ENCODE data around the gene PRAMEF11.
"Not testable (repeated sequence)": the region's sequence is repeated elsewhere in the genome, so short reads cannot be mapped to it uniquely, and the experiment has no call there.

PRAMEF11 gene

DNA sequence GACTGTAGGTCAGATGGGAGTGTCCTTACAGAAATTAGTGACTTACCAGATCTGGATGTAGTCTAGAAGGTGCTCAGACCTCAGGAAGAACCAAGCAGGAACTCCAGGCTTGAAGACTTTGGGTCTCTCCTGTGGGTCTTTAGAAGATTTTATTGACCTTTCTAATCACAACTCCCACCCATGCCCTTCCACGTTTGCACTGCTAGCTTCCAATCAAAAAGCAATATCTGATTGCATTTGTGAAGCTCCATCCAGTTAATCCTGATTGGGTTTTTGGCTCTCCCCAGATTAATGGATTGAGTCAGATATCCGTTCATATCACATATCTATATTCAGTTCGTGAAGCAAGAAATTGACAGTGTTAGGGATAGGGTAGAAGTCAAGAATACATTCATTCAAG is at the start of gene PRAMEF11:
Gene PRAMEF11, minus strand, starts transcription at position 101 of the 400 bp plus-strand sequence. CDS start 2,621 bp downstream, outside the sequence.
- POLR2A ChIA-PET; CTCF ChIA-PET; DNase-seq (ENCODE audit: extremely low spot score): not testable (repeated sequence)

DNA sequence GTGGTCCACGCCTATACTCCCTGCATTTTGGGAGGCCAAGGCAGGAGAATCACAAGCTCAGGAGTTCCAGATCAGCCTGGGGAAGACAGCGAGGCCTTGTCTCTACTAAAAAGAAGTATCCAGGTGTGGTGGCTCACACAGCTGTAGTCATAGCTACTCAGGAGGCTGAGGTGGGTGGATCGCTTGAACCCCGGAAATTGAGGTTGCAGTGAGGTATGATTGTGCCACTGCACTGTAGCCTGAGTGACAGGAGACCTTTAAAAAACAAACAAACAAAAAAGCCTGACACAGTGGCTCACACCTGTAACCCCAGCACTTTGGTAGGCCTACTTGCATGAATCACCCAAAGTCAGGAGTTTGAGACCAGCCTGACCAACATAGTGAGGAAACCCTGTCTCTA is 47.2 kb upstream of the PRAMEF11 start:
- DNase-seq (ENCODE audit: extremely low spot score); CTCF ChIA-PET; POLR2A ChIA-PET: not testable (repeated sequence)

- DNase-seq (ENCODE audit: extremely low spot score); POLR2A ChIA-PET; CTCF ChIA-PET: not testable (repeated sequence)
Observed at GRCh38 chr1:12863131-12863880, 32.1 kb upstream of the PRAMEF11 start.

DNA sequence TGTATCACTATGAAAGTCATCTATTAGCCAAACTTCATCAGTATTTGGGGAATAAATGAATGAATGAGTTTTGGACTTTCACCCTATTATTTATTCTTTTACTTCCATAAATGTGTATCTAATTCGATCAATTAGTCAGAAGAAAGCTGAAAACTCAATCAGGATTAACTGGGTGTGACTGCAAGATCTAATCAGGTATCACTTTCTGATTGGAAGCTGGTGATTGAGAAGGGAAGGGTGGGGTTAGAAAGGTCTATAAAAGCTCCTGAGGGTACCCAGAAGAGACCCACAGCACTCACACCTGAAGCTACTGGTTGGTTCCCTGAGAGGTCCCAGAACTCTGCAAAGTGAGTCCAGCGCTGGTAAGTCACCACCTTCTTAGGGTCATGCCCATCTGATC is 25.6 kb upstream of the PRAMEF11 start, which contains the start of gene PRAMEF2:
Gene PRAMEF2, plus strand, starts transcription at position 301 of the 400 bp plus-strand sequence. CDS start 1,924 bp downstream, outside the sequence.
- POLR2A ChIA-PET; DNase-seq (ENCODE audit: extremely low spot score); CTCF ChIA-PET: not testable (repeated sequence)

DNA sequence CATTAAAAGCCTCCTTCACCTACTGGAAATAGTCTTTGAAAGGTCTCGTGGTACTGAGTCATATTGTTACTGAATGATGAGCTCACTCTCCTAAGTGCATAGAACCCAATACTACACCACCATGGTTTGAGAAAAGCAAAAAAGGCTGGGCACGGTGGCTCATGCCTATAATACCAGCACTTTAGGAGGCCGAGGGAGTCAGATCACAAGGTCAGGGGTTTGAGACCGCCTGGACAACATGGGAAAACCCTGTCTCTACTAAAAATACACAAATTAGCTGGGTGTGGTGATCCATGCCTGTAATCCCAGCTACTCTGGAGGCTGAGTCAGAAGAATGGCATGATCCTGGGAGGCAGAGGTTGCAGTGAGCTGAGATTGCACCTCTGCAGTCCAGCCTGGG is 20.6 kb upstream of the PRAMEF11 start:
- ChIA-PET POLR2A (no interaction called here), CTCF (no interaction called here)
- DNase-seq (ENCODE audit: extremely low spot score), result no peak
- no peak for TF ChIP-seq HDGF (IDR thresholded peaks at IDR 0.05; ENCODE audit: borderline replicate concordance)
- no peak for TF ChIP-seq ELF4 (IDR thresholded peaks at IDR 0.05)
- TF ChIP-seq SP1 (IDR thresholded peaks at IDR 0.05), result no peak
- no peak for TF ChIP-seq ZNF384 (IDR thresholded peaks at IDR 0.05)
- no peak for TF ChIP-seq TARDBP (IDR thresholded peaks at IDR 0.05)
- no peak for TF ChIP-seq CTBP1 (IDR thresholded peaks at IDR 0.05; ENCODE audit: borderline replicate concordance)
- no peak for TF ChIP-seq FOXM1 (IDR thresholded peaks at IDR 0.05; ENCODE audit: borderline replicate concordance)
- no peak for TF ChIP-seq FOXK2 (IDR thresholded peaks at IDR 0.05)
- no peak for TF ChIP-seq FOXA1 (IDR thresholded peaks at IDR 0.05)
- TF ChIP-seq LEF1 (IDR thresholded peaks at IDR 0.05; ENCODE audit: borderline replicate concordance), result no peak
- TF ChIP-seq, protein P1, sequence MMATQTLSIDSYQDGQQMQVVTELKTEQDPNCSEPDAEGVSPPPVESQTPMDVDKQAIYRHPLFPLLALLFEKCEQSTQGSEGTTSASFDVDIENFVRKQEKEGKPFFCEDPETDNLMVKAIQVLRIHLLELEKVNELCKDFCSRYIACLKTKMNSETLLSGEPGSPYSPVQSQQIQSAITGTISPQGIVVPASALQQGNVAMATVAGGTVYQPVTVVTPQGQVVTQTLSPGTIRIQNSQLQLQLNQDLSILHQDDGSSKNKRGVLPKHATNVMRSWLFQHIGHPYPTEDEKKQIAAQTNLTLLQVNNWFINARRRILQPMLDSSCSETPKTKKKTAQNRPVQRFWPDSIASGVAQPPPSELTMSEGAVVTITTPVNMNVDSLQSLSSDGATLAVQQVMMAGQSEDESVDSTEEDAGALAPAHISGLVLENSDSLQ (IDR thresholded peaks at IDR 0.05), result no peak
- TF ChIP-seq SUZ12 (IDR thresholded peaks at IDR 0.05), result no peak
- TF ChIP-seq ARNT (IDR thresholded peaks at IDR 0.05), result no peak
- no peak for TF ChIP-seq BHLHE40 (IDR thresholded peaks at IDR 0.05; ENCODE audit: borderline replicate concordance)
- no peak for TF ChIP-seq NFRKB (IDR thresholded peaks at IDR 0.05)
- no peak for TF ChIP-seq L3MBTL2 (conservative IDR thresholded peaks at IDR 0.05)

GRCh38 chr1:12848620-12849019 is 17.4 kb upstream of the PRAMEF11 start, which contains the start of gene HNRNPCL1:
TSS of gene HNRNPCL1 (minus strand) at chr1:12848720. CDS start at chr1:12848289, 431 bp downstream.
- DNase-seq (ENCODE audit: extremely low spot score); POLR2A ChIA-PET: not testable (repeated sequence)
- CTCF ChIA-PET, result interaction anchor here (0.6 kb wide), 1 partner anchor 190 kb away, joined by 4 read pairs; no protein-coding TSS in a partner anchor

DNA sequence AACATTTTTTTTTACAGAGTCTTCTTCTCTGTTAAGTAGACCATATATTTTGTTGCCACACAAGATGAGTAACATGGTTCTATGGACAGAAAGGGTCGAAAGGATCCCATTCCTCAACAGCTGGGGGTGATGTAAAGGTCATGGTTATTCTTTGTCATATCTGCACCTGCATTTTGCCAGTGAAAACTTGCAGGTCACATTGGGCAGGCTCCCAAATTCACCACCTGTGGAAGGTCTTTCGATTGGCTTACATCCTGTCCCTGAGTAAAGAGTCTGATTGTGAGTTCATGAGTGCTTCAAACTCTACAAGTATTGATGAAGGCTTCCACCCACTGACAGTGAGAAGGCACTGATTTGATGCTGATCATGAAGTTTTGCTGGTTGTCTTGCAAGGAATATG is 2.0 kb upstream of the PRAMEF11 start:
- DNase-seq (ENCODE audit: extremely low spot score); POLR2A ChIA-PET; CTCF ChIA-PET: not testable (repeated sequence)

GRCh38 chr1:12819061-12819460 is 12.1 kb downstream of the PRAMEF11 start:
- DNase-seq (ENCODE audit: extremely low spot score); POLR2A ChIA-PET; CTCF ChIA-PET: not testable (repeated sequence)

GRCh38 chr1:12811409-12811784 is 19.8 kb downstream of the PRAMEF11 start:
- DNase-seq (ENCODE audit: extremely low spot score), result no peak
- TF ChIP-seq LEF1 (IDR thresholded peaks at IDR 0.05; ENCODE audit: borderline replicate concordance), result no peak
- TF ChIP-seq, protein P1 (IDR thresholded peaks at IDR 0.05), result no peak
- TF ChIP-seq FOXK2 (IDR thresholded peaks at IDR 0.05), result no peak
- no peak for TF ChIP-seq ELF4 (IDR thresholded peaks at IDR 0.05)
- no peak for TF ChIP-seq SP1 (IDR thresholded peaks at IDR 0.05)
- TF ChIP-seq CTBP1 (IDR thresholded peaks at IDR 0.05; ENCODE audit: borderline replicate concordance), result no peak
- no peak for TF ChIP-seq FOXM1 (IDR thresholded peaks at IDR 0.05; ENCODE audit: borderline replicate concordance)
- no peak for TF ChIP-seq TARDBP (IDR thresholded peaks at IDR 0.05)
- TF ChIP-seq NFRKB (IDR thresholded peaks at IDR 0.05), result no peak
- TF ChIP-seq FOXA1 (IDR thresholded peaks at IDR 0.05), result no peak
- TF ChIP-seq ZNF384 (IDR thresholded peaks at IDR 0.05), result no peak
- ChIA-PET POLR2A (no interaction called here), CTCF (no interaction called here)

Data from HEK293T (cell line).